Peyer's patch (tissue), 4 donors: Measurements from ENCODE around the gene PRELP.

Source experiments
- POLR2A ChIP-seq, 2 donors: fragments of 450-650 bp; IDR thresholded peaks; one replicate each; pipeline ENCODE4 v1.5.1; 2017; ENCODE audit warnings: antibody characterized with exemption in 2 of 2, mild to moderate bottlenecking in 2 of 2, moderate library complexity in 2 of 2
- TF ChIP-seq, protein P1 (sequence below), 6 experiments: fragments of 450-650 bp in 4 of 6; fragments of 200-600 bp in 2 of 6; sonication (generic) in 1 of 6; IDR thresholded peaks; one replicate each; pipeline ENCODE4 v1.5.1; 2017 to 2019; ENCODE audit warnings: antibody characterized with exemption in 6 of 6, mild to moderate bottlenecking in 3 of 6, moderate library complexity in 1 of 6

DNA sequence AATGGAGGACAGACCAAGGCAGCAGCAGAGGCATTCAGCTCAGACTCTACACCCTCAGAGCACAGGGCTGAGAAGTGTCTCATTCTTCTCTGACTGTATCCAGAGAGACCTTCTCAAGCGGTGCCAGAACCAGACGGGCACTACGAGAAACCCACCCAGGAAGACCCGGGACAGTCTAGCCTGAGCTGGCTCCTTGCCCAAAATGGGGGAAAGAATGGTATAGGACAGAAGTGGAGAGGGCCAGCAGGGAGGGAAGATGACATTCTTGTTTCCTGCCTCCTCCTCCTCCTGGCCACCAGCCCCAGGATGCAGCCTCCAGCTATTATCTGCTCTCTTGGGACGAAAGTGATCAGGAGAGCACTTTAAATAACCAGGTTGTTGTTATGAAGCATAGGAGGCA, 22.6 kb upstream of the PRELP start:
- no peak for TF ChIP-seq POLR2A (IDR thresholded peaks at IDR 0.05)
- TF ChIP-seq, protein P1, sequence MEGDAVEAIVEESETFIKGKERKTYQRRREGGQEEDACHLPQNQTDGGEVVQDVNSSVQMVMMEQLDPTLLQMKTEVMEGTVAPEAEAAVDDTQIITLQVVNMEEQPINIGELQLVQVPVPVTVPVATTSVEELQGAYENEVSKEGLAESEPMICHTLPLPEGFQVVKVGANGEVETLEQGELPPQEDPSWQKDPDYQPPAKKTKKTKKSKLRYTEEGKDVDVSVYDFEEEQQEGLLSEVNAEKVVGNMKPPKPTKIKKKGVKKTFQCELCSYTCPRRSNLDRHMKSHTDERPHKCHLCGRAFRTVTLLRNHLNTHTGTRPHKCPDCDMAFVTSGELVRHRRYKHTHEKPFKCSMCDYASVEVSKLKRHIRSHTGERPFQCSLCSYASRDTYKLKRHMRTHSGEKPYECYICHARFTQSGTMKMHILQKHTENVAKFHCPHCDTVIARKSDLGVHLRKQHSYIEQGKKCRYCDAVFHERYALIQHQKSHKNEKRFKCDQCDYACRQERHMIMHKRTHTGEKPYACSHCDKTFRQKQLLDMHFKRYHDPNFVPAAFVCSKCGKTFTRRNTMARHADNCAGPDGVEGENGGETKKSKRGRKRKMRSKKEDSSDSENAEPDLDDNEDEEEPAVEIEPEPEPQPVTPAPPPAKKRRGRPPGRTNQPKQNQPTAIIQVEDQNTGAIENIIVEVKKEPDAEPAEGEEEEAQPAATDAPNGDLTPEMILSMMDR (IDR thresholded peaks at IDR 0.05), result no peak
